H9 (cell line): ENCODE measurements around the gene HTRA1. TPM values are rescaled to one million over a fixed set of nuclear protein-coding genes. Genes with fewer than 3 reads are reported as not detected.
A peak's percentile ranks its signal among the peaks of the same experiment; 100 is the strongest.

Source experiments
- DNase-seq: peaks from one replicate; pipeline ENCODE4 v3.0.0-alpha.2; 2017
- H2AFZ ChIP-seq: one replicate; pipeline ENCODE4 v1.6.1; 2013; ENCODE audit warnings: mild to moderate bottlenecking, low read length, control low read depth, moderate library complexity
- H2AK5ac ChIP-seq: 2 replicates; pipeline ENCODE4 v1.6.1; 2013; ENCODE audit warnings: low read length, control low read depth, mixed read lengths; ENCODE audit not compliant: insufficient read length
- H2BK120ac ChIP-seq: one replicate; pipeline ENCODE4 v1.6.1; 2013; ENCODE audit warnings: low read depth, mild to moderate bottlenecking, low read length, control low read depth, inconsistent platforms; ENCODE audit not compliant: poor library complexity, severe bottlenecking
- H2BK12ac ChIP-seq: 2 replicates; pipeline ENCODE4 v1.6.1; 2013; ENCODE audit warnings: low read length, control low read depth, mixed read lengths, low read depth; ENCODE audit not compliant: insufficient read length
- H2BK15ac ChIP-seq: 2 replicates; pipeline ENCODE4 v1.6.1; 2013; ENCODE audit warnings: low read depth, low read length, control low read depth
- H2BK20ac ChIP-seq: one replicate; pipeline ENCODE4 v1.6.1; 2013; ENCODE audit warnings: low read depth, mild to moderate bottlenecking, low read length, control low read depth, inconsistent platforms; ENCODE audit not compliant: poor library complexity, severe bottlenecking
- H2BK5ac ChIP-seq: 2 replicates; pipeline ENCODE4 v1.6.1; 2013; ENCODE audit warnings: low read length, control low read depth, mixed read lengths; ENCODE audit not compliant: insufficient read length
- H3K14ac ChIP-seq: 2 replicates; pipeline ENCODE4 v1.6.1; 2013; ENCODE audit warnings: low read length, control low read depth; ENCODE audit not compliant: insufficient read depth
- H3K18ac ChIP-seq: 2 replicates; pipeline ENCODE4 v1.6.1; 2013; ENCODE audit warnings: low read depth, mild to moderate bottlenecking, mixed read lengths, low read length, control low read depth; ENCODE audit not compliant: insufficient read length
- H3K23ac ChIP-seq: 2 replicates; pipeline ENCODE4 v1.6.1; 2013; ENCODE audit warnings: low read length, control low read depth, mixed read lengths, low read depth; ENCODE audit not compliant: insufficient read length
- H3K23me2 ChIP-seq: 2 replicates; pipeline ENCODE4 v1.6.1; 2013; ENCODE audit warnings: low read depth, mild to moderate bottlenecking, mixed read lengths, low read length, control low read depth; ENCODE audit not compliant: insufficient read length, poor library complexity, severe bottlenecking
- H3K27ac ChIP-seq: 2 replicates; pipeline ENCODE4 v1.5.1; 2013; ENCODE audit warnings: low read length, control low read depth, mixed read lengths, low read depth; ENCODE audit not compliant: insufficient read length
- H3K27me3 ChIP-seq: 2 replicates; pipeline ENCODE4 v1.6.1; 2013; ENCODE audit warnings: low read length, control low read depth, inconsistent platforms; ENCODE audit not compliant: insufficient read depth
- H3K4ac ChIP-seq: 2 replicates; pipeline ENCODE4 v1.6.1; 2013; ENCODE audit warnings: low read depth, mild to moderate bottlenecking, control low read depth, inconsistent platforms, low read length, moderate library complexity
- H3K4me1 ChIP-seq: 2 replicates; pipeline ENCODE4 v1.6.1; 2013; ENCODE audit warnings: low read length, control low read depth, inconsistent platforms; ENCODE audit not compliant: insufficient read depth
- H3K4me2 ChIP-seq: 2 replicates; pipeline ENCODE4 v1.6.1; 2013; ENCODE audit warnings: low read length, control low read depth, mixed read lengths; ENCODE audit not compliant: insufficient read length, insufficient read depth
- H3K56ac ChIP-seq: 2 replicates; pipeline ENCODE4 v1.6.1; 2013; ENCODE audit warnings: low read depth, mild to moderate bottlenecking, mixed read lengths, low read length, control low read depth; ENCODE audit not compliant: insufficient read length
- H3K79me1 ChIP-seq: 2 replicates; pipeline ENCODE4 v1.6.1; 2013; ENCODE audit warnings: low read depth, mild to moderate bottlenecking, moderate library complexity, low read length, control low read depth, inconsistent platforms; ENCODE audit not compliant: insufficient read depth, poor library complexity, severe bottlenecking
- H3K79me2 ChIP-seq: 2 replicates; pipeline ENCODE4 v1.6.1; 2013; ENCODE audit warnings: low read length, control low read depth, inconsistent platforms; ENCODE audit not compliant: insufficient read depth
- H3K9ac ChIP-seq: 2 replicates; pipeline ENCODE4 v1.6.1; 2013; ENCODE audit warnings: low read length, control low read depth, mixed read lengths; ENCODE audit not compliant: insufficient read length; ENCODE audit errors: extremely low read depth
- H3K9me3 ChIP-seq: one replicate; pipeline ENCODE4 v1.6.1; 2013; ENCODE audit warnings: low read depth, low read length, inconsistent platforms; ENCODE audit not compliant: control insufficient read depth
- H3T11ph ChIP-seq: one replicate; pipeline ENCODE4 v1.6.1; 2013; ENCODE audit warnings: mild to moderate bottlenecking, low read length, control low read depth, inconsistent platforms
- H4K20me1 ChIP-seq: one replicate; pipeline ENCODE4 v1.6.1; 2013; ENCODE audit not compliant: control insufficient read depth, insufficient read length, insufficient read depth
- H4K5ac ChIP-seq: 2 replicates; pipeline ENCODE4 v1.6.1; 2013; ENCODE audit warnings: low read depth, mild to moderate bottlenecking, mixed read lengths, low read length, control low read depth; ENCODE audit not compliant: insufficient read length
- H4K8ac ChIP-seq: replicated peaks from 2 replicates; pipeline ENCODE4 v1.6.1; 2013; ENCODE audit warnings: low read length, control low read depth, mixed read lengths, low read depth; ENCODE audit not compliant: insufficient read length
- H4K91ac ChIP-seq: 2 replicates; pipeline ENCODE4 v1.6.1; 2013; ENCODE audit warnings: low read depth, mild to moderate bottlenecking, moderate library complexity, mixed read lengths, low read length, control low read depth; ENCODE audit not compliant: insufficient read length
- H3K27ac Mint-ChIP-seq, 3 experiments: 2 replicates in 2 of 3; 3 replicates in 1 of 3; pipeline ENCODE4 v1.8.0; 2020 to 2021; ENCODE audit warnings: mixed read lengths in 3 of 3, mild to moderate bottlenecking in 1 of 3, moderate library complexity in 1 of 3
- H3K27me3 Mint-ChIP-seq: 2 replicates; pipeline ENCODE4 v1.8.0; 2021; ENCODE audit warnings: low read depth, mild to moderate bottlenecking, moderate library complexity, mixed read lengths
- H3K36me3 Mint-ChIP-seq, 3 experiments: 2 replicates in 2 of 3; 3 replicates in 1 of 3; pipeline ENCODE4 v1.8.0; 2020 to 2021; ENCODE audit warnings: low read depth in 3 of 3, mixed read lengths in 3 of 3; ENCODE audit not compliant: insufficient read depth in 1 of 3
- H3K4me1 Mint-ChIP-seq, 2 experiments: 2 replicates each; pipeline ENCODE4 v1.8.0; 2020; ENCODE audit warnings: mixed read lengths in 2 of 2
- H3K4me3 Mint-ChIP-seq, 2 experiments: 2 replicates in 1 of 2; 3 replicates in 1 of 2; pipeline ENCODE4 v1.8.0; 2020 to 2021; ENCODE audit warnings: mild to moderate bottlenecking in 2 of 2, mixed read lengths in 2 of 2, moderate library complexity in 1 of 2
- H3K9me3 Mint-ChIP-seq, 2 experiments: 2 replicates in 1 of 2; 3 replicates in 1 of 2; pipeline ENCODE4 v1.8.0; 2020; ENCODE audit warnings: mild to moderate bottlenecking in 2 of 2, mixed read lengths in 2 of 2, moderate library complexity in 1 of 2
- WGBS: extraction: QIAGEN DNeasy Blood & Tissue Kit; methylation state at CpG from one replicate; pipeline ENCODE4 v1.1.7; 2013; ENCODE audit warnings: missing lambda C conversion rate, low lambda C conversion rate, mixed read lengths; ENCODE audit not compliant: insufficient read length; ENCODE audit errors: extremely low coverage; 5-methylcytosine and 5-hydroxymethylcytosine counted together
- total RNA-seq: library from RNA; stranded (reverse); gene quantifications from 2 replicates; pipeline ENCODE4 v1.2.1, GENCODE V29; 2021
- TF ChIP-seq, protein P1 (sequence below): fragments of 200-600 bp; sonication (generic); conservative IDR thresholded peaks from 3 replicates; pipeline ENCODE4 v1.8.0; 2021; ENCODE audit warnings: antibody characterized with exemption, mild to moderate bottlenecking

The HTRA1 gene
- total RNA-seq, 1 experiment from 2014 or later: 11.1 TPM

- no CpG with 5 or more reads among the region's 6 CpGs for WGBS
- Histone ChIP-seq H3K79me1 (no peaks in the 10 kb centered on the region), H3T11ph (no peak overlapping the region), H3K4ac (no peak overlapping the region), H2AFZ (no peak overlapping the region), H4K20me1 (no peaks in the 10 kb centered on the region), H2BK20ac (no peak overlapping the region), H2BK15ac (no peak overlapping the region), H3K4me1 (no peaks in the 10 kb centered on the region), H2BK5ac (no peak overlapping the region), H3K9ac (no peak overlapping the region), H3K4me2 (no peak overlapping the region), H4K5ac (no peak overlapping the region), H4K8ac (no peak overlapping the region), H3K79me2 (no peaks in the 10 kb centered on the region), H3K27me3 (no peaks in the 10 kb centered on the region), H3K14ac (no peak overlapping the region), H3K9me3 (no peaks in the 10 kb centered on the region), H3K27ac (no peak overlapping the region), H3K23me2 (no peaks in the 10 kb centered on the region), H2BK12ac (no peak overlapping the region), H4K91ac (no peak overlapping the region), H3K56ac (no peak overlapping the region), H3K18ac (no peak overlapping the region), H3K23ac (no peak overlapping the region), H2BK120ac (no peak overlapping the region), H2AK5ac (no peak overlapping the region)
- TF ChIP-seq, protein P1, sequence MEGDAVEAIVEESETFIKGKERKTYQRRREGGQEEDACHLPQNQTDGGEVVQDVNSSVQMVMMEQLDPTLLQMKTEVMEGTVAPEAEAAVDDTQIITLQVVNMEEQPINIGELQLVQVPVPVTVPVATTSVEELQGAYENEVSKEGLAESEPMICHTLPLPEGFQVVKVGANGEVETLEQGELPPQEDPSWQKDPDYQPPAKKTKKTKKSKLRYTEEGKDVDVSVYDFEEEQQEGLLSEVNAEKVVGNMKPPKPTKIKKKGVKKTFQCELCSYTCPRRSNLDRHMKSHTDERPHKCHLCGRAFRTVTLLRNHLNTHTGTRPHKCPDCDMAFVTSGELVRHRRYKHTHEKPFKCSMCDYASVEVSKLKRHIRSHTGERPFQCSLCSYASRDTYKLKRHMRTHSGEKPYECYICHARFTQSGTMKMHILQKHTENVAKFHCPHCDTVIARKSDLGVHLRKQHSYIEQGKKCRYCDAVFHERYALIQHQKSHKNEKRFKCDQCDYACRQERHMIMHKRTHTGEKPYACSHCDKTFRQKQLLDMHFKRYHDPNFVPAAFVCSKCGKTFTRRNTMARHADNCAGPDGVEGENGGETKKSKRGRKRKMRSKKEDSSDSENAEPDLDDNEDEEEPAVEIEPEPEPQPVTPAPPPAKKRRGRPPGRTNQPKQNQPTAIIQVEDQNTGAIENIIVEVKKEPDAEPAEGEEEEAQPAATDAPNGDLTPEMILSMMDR: peak; percentile 62; the same call in 2 of the 3 replicates
- Mint-ChIP-seq H3K36me3 (peaks cover 0 to 2% (median 0%) of the 10 kb centered on the region in 3 experiments; a peak in 2 of 7 replicates), H3K27ac (no peak overlapping the region), H3K4me1 (peaks cover 3 to 5% of the 10 kb centered on the region in 2 experiments; a peak in 1 of 4 replicates), H3K27me3 (no peaks in the 10 kb centered on the region), H3K9me3 (peaks cover 4 to 8% of the 10 kb centered on the region in 2 experiments; a peak in 4 of 5 replicates), H3K4me3 (no peak overlapping the region)
- DNase-seq: no peak
Measured at GRCh38 chr10:122525788-122526187, 64.4 kb downstream of the HTRA1 start.
